Hematopoietic multipotent progenitor cell treated with erythropoietin and hydrocortisone succinate and interleukin-3 and kit ligand, for 17 days (in vitro differentiated cells): ENCODE measurements around the gene IL1RAPL1.
A peak's percentile ranks its signal among the peaks of the same experiment; 100 is the strongest.
"Not testable (repeated sequence)": the region's sequence is repeated elsewhere in the genome, so short reads cannot be mapped to it uniquely, and the experiment has no call there.

Experiments
- DNase-seq: peaks from one replicate; pipeline ENCODE4 v3.0.0-alpha.2; 2015; ENCODE audit warnings: low spot score

The IL1RAPL1 gene

DNA sequence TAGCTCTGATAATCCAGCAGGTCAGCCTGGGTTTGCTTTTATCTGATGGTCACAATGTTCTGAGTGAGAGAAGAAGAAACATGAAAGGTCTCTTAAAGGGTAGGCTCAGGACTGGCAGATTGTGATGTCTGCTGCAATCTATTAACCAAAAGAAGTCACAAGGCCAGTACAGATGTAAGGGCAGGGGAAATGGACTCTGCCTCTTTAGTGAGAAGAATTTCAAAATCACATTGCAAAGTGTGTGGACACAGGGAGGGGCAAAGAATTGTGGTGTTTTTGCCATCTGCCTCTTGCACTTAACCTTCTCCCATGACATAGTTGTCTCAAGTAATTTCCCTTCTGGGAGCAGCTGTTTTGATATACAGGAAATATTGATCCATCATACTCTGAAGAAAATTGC lies 40.9 kb downstream of the IL1RAPL1 start:
- no peak for DNase-seq

DNA sequence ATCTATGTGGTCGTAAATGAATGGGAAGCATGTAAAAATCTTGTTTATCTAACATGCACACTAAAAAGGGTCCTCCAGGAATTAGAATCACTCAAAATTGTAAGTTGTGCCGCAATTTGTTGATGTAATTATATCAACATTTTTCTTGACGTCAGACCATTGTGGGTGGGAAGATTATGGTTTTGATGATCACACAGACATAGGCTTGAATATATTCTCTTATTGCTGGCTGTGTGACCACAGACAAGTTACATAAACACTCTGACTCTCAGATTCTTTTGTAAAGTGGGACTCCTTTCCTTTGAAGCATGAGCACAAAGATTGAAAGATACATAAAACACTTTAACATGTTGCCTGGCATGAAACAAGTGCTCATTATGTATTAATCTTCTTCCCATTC lies 51.5 kb downstream of the IL1RAPL1 start:
- DNase-seq: no peak

- no peak for DNase-seq
Observed at GRCh38 chrX:28639451-28639850, 52.2 kb downstream of the IL1RAPL1 start.

DNA sequence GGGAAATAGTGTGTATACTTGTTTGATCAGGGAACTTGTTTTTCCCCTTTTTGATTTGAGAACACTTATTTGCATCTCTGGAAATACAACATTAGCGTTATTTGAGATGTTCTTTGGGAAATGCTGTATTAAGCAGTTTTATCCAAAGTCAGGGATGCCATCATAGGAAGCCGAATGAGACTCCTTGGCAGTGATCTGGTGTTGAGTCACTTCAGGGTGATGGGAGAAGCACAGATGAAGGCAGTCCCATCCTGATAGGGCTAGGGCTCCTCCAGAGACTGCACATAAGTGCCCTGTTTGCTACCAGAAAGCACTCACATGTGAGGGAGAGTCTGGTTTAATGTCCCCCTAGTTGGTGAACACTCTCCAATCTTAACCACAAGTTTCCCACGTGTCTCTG lies 62.3 kb downstream of the IL1RAPL1 start:
- DNase-seq: no peak

DNA sequence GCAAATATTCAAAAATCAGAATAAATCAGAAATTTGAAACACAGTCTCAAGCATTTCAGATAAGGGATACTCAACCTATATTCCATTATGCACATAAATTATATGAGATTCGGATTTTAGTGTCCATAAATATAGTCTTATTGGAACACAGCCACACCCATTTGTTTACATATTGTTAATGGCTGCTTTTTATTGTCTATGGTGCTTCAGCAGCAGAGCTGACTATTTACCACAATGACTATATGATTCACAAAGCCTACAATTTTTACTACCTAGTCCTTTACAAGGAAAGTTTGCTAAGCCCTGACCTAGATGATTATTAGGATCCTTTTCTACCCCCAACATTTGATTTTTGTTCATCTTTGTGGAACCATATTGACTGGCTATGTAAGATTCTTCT lies 63.9 kb downstream of the IL1RAPL1 start:
- DNase-seq: no peak

DNA sequence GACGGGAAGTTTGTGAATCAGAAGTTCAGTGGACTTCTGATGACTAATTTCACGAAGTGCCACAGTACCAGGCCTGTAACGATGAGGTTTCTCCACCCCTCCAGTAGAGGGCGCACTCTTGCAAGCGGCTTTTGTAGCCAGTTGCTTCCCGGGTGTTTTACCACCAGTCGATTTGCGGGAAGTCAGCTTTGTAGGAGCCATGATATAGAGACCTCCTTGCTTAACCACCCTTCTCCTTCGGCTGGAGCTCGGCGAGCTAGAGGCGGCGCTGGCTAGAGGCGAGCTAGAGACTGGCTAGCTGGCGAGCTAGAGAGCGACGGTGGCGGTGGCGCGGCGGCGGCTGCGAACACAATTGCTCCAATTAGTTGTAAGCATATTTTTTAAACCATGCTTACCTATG lies 72.0 kb downstream of the IL1RAPL1 start:
- peak; percentile 3 for DNase-seq

GRCh38 chrX:28665778-28666177 lies 78.5 kb downstream of the IL1RAPL1 start:
- no peak for DNase-seq

- no peak for DNase-seq
Observed at GRCh38 chrX:28668303-28668702, 81.1 kb downstream of the IL1RAPL1 start.

- no peak for DNase-seq
Observed at GRCh38 chrX:28668957-28669356, 81.7 kb downstream of the IL1RAPL1 start.

- no peak for DNase-seq
Observed at GRCh38 chrX:28670074-28670473, 82.8 kb downstream of the IL1RAPL1 start.

- no peak for DNase-seq
Observed at GRCh38 chrX:28675173-28675572, 87.9 kb downstream of the IL1RAPL1 start.

GRCh38 chrX:28693101-28693500 lies 105.9 kb downstream of the IL1RAPL1 start:
- no peak for DNase-seq

- no peak for DNase-seq
Observed at GRCh38 chrX:28697732-28698131, 110.5 kb downstream of the IL1RAPL1 start.

DNA sequence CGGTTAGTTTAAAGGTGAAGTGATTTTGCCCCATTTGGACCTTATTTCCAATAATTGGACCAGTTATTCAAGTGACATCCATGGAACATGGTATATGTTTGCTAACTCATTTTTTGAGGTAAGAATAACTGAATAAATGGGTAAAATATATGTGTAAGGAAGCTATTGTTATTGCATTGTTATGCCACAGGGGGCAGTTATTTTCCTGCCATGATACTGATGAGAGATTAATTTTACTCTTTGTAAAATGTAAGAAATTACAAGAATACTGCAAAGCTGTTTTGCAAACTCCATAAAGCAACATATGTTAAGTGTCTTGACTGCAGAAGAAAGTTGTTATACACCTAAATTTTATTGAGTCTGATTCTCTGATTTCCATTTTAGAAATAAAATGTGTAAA lies 114.0 kb downstream of the IL1RAPL1 start:
- no peak for DNase-seq

DNA sequence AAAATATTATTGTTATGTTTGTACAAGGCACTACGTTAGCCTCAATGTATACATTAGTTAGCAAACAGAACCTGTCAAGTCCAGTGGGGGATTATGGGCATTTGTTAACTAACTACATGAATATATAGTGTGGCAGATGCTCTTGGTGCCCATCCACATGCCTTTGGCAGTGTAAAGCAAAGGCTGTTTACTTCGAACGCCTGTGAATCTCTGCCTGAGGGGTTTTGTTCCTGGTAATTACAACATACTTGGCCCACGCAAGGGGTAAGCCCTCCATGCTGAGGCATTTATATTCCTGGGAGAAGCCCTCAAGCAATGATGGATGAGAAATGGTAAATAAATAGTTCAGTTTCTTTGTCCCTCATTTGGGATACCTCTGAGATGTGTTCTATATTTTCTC lies 119.7 kb downstream of the IL1RAPL1 start:
- no peak for DNase-seq

- DNase-seq: no peak
Observed at GRCh38 chrX:28709421-28709820, 122.2 kb downstream of the IL1RAPL1 start.

DNA sequence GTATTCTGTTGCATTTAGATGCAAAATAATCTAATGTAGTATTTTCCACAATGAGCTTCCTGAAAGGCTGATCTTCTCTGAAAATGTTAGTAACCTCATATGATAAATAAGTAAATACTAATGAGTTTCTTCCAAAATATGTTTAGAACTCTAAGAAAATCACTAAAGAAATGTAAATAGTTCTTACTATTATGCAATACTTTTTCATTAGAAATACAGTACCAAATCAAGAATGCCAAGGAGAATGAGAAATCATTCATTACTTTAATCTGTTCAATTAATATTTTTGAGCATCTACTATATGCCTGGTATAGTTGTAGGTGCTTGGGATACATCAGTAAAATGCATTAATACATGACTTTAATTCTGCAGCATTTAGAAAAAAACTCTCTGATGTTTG lies 130.6 kb downstream of the IL1RAPL1 start:
- DNase-seq: no peak

- no peak for DNase-seq
Observed at GRCh38 chrX:28718450-28718849, 131.2 kb downstream of the IL1RAPL1 start.

GRCh38 chrX:28719620-28720019 lies 132.4 kb downstream of the IL1RAPL1 start:
- no peak for DNase-seq

GRCh38 chrX:28752330-28752729 lies 165.1 kb downstream of the IL1RAPL1 start:
- DNase-seq: no peak

- no peak for DNase-seq
Observed at GRCh38 chrX:28756175-28756574, 168.9 kb downstream of the IL1RAPL1 start.

DNA sequence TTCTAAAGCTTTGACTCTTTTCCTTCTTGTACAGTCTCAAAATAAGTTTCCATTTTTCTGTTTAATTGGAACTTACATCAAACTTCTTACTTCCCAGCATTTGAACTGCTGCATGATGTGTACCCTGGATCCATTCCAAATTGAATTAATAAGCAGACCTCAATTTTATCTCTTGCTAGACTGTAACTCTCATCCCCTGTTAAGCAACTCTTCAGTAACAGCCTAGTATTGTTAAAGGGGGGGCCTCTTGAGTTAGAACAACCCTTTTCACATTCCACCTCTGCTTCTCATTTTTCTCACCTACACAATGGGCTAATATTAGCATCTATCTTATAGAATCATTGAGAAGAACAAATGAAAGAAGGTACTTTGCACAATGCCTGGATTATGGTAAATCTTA lies 169.4 kb downstream of the IL1RAPL1 start:
- no peak for DNase-seq

GRCh38 chrX:28757290-28757689 lies 170.0 kb downstream of the IL1RAPL1 start:
- no peak for DNase-seq

DNA sequence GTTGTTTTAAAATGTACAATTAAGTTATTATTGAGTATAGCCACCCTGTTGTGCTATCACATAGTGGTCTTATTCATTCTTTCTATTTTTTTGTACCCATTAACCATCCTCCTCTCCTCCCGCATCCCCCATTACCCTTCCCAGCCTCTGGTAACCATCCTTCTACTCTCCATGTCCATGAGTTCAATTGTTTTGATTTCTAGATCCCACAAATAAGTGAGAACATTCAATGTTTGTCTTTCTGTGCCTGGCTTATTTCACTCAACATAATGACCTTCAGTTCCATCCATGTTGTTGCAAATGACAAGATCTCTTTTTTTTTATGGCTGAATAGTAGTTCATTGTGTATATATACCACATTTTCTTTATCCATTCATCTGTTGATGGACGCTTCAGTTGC lies 179.3 kb downstream of the IL1RAPL1 start:
- DNase-seq: not testable (repeated sequence)

- DNase-seq: no peak
Observed at GRCh38 chrX:28773807-28774206, 186.6 kb downstream of the IL1RAPL1 start.
